NB4 (cell line): ENCODE measurements around the gene GLI1.

Experiments
- POLR2A ChIP-seq: IDR thresholded peaks from 2 replicates; pipeline ENCODE4 v1.6.1; 2011; ENCODE audit warnings: mild to moderate bottlenecking; ENCODE audit not compliant: insufficient read length; ENCODE audit errors: extremely low read depth
- TF ChIP-seq, protein P1 (sequence below): IDR thresholded peaks from one replicate; pipeline ENCODE4 v1.5.1; 2012; ENCODE audit warnings: low read depth, low read length
- TF ChIP-seq, protein P2 (sequence below): IDR thresholded peaks from 2 replicates; pipeline ENCODE4 v1.6.1; 2011; ENCODE audit warnings: low read depth, low read length

DNA sequence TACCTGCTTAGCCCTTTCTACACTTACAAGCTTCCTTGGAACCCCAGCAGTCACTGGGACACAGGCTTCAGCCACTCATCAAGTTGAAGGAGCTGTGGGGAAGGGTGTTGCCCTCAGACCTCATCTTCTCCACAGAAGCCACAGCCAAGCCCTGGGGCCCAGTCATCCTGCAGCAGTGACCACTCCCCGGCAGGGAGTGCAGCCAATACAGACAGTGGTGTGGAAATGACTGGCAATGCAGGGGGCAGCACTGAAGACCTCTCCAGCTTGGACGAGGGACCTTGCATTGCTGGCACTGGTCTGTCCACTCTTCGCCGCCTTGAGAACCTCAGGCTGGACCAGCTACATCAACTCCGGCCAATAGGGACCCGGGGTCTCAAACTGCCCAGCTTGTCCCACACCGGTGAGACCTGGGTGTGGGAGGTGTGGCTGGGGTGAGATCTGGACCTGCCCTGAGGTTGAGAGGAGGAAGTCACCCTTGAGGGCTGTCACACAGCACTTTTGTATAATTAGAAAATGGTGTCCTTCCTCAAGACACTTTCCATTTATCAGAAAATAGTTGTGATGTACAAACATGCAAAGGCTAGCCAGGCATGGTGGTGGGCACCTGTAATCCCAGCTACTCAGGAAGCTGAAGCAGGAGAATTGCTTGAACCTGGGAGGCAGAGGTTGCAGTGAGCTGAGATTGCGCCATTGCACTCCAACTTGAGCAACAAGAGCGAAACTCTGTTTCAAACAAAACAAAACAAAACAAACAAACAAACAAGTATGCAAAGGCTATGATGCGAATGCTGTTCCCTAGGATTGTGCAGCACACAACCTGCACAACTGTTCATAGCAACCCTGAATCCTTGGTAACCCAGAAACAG lies 9.9 kb downstream of the GLI1 start:
- TF ChIP-seq, protein P1, sequence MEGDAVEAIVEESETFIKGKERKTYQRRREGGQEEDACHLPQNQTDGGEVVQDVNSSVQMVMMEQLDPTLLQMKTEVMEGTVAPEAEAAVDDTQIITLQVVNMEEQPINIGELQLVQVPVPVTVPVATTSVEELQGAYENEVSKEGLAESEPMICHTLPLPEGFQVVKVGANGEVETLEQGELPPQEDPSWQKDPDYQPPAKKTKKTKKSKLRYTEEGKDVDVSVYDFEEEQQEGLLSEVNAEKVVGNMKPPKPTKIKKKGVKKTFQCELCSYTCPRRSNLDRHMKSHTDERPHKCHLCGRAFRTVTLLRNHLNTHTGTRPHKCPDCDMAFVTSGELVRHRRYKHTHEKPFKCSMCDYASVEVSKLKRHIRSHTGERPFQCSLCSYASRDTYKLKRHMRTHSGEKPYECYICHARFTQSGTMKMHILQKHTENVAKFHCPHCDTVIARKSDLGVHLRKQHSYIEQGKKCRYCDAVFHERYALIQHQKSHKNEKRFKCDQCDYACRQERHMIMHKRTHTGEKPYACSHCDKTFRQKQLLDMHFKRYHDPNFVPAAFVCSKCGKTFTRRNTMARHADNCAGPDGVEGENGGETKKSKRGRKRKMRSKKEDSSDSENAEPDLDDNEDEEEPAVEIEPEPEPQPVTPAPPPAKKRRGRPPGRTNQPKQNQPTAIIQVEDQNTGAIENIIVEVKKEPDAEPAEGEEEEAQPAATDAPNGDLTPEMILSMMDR, result no peak
- no peak for TF ChIP-seq POLR2A
- TF ChIP-seq, protein P2, sequence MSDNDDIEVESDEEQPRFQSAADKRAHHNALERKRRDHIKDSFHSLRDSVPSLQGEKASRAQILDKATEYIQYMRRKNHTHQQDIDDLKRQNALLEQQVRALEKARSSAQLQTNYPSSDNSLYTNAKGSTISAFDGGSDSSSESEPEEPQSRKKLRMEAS, result no peak
